IMR-90 (cell line): ENCODE measurements around the gene C1QTNF8. TPM values are rescaled to one million over a fixed set of nuclear protein-coding genes. Genes with fewer than 3 reads are reported as not detected.

Source experiments
- ATAC-seq: fragments of 200-7000 bp; cut with Tn5 transposase; 2 replicates; pipeline ENCODE4 v1.9.1; 2020; ENCODE audit warnings: low read depth, mild to moderate bottlenecking, moderate library complexity
- BruUV-seq: library from RNA; stranded (reverse); fragments of 400-500 nt; replicated peaks from 2 replicates; lab custom pipeline; 2021; lab: Mats Ljungman, UMichigan
- CTCF ChIA-PET: fragments of 300-600 bp; formaldehyde crosslinking; extraction: SDS; loops from one replicate; lab custom pipeline; 2021; ENCODE audit warnings: antibody characterized with exemption; lab: Yijun Ruan, JAX
- POLR2A ChIA-PET: fragments of 300-600 bp; sonication (Branson Sonifier 250); formaldehyde crosslinking; loops from one replicate; lab custom pipeline; 2022; ENCODE audit warnings: antibody characterized with exemption; ENCODE audit not compliant: unreplicated experiment; lab: Charles Lee
- DNase-seq: peaks from one replicate; pipeline ENCODE4 v3.0.0; 2013
- H2AFZ ChIP-seq: replicated peaks from 2 replicates; pipeline ENCODE3; 2013; ENCODE audit warnings: low read length, mild to moderate bottlenecking; ENCODE audit not compliant: poor library complexity
- H2AK5ac ChIP-seq: 2 replicates; pipeline ENCODE4 v1.6.1; 2013; ENCODE audit warnings: low read depth, low read length, inconsistent platforms
- H2AK9ac ChIP-seq: replicated peaks from 2 replicates; pipeline ENCODE3; 2013; ENCODE audit warnings: mild to moderate bottlenecking, low read depth, low read length, moderate library complexity; ENCODE audit not compliant: poor library complexity
- H2BK120ac ChIP-seq: 2 replicates; pipeline ENCODE4 v1.6.1; 2013; ENCODE audit warnings: low read depth, low read length, inconsistent platforms
- H2BK15ac ChIP-seq: 3 replicates; pipeline ENCODE4 v1.6.1; 2013; ENCODE audit warnings: low read depth, low read length, inconsistent platforms
- H2BK20ac ChIP-seq: 2 replicates; pipeline ENCODE4 v1.6.1; 2013; ENCODE audit warnings: low read depth, mild to moderate bottlenecking, inconsistent platforms, low read length, moderate library complexity
- H2BK5ac ChIP-seq: 2 replicates; pipeline ENCODE4 v1.6.1; 2013; ENCODE audit warnings: mild to moderate bottlenecking, low read depth, low read length, inconsistent platforms; ENCODE audit not compliant: poor library complexity, severe bottlenecking
- H3K14ac ChIP-seq: replicated peaks from 2 replicates; pipeline ENCODE4 v1.6.1; 2013; ENCODE audit warnings: low read depth, low read length, inconsistent platforms
- H3K18ac ChIP-seq: 2 replicates; pipeline ENCODE4 v1.6.1; 2013; ENCODE audit warnings: low read depth, low read length, control low read depth
- H3K23ac ChIP-seq: 2 replicates; pipeline ENCODE4 v1.6.1; 2013; ENCODE audit warnings: low read depth, low read length, inconsistent platforms
- H3K27ac ChIP-seq: 2 replicates; pipeline ENCODE4 v1.5.1; 2013; ENCODE audit warnings: mild to moderate bottlenecking, control low read depth, low read length; ENCODE audit not compliant: insufficient read depth
- H3K27me3 ChIP-seq: 2 replicates; pipeline ENCODE4 v1.6.1; 2013; ENCODE audit warnings: low read length; ENCODE audit not compliant: control insufficient read depth, insufficient read depth
- H3K36me3 ChIP-seq: 2 replicates; pipeline ENCODE4 v1.6.1; 2013; ENCODE audit warnings: low read length, mixed read lengths; ENCODE audit not compliant: control insufficient read depth, insufficient read depth
- H3K4ac ChIP-seq: 2 replicates; pipeline ENCODE4 v1.6.1; 2013; ENCODE audit warnings: low read depth, low read length, inconsistent platforms
- H3K4me1 ChIP-seq: 2 replicates; pipeline ENCODE4 v1.6.1; 2013; ENCODE audit warnings: low read length, mixed read lengths; ENCODE audit not compliant: control insufficient read depth, insufficient read depth
- H3K4me2 ChIP-seq: 2 replicates; pipeline ENCODE4 v1.6.1; 2013; ENCODE audit warnings: low read depth, mild to moderate bottlenecking, control low read depth, low read length, moderate library complexity
- H3K4me3 ChIP-seq: 2 replicates; pipeline ENCODE4 v1.5.1; 2013; ENCODE audit warnings: low read depth, mild to moderate bottlenecking, control low read depth, low read length, moderate library complexity; ENCODE audit not compliant: insufficient read depth
- H3K56ac ChIP-seq: 2 replicates; pipeline ENCODE4 v1.6.1; 2013; ENCODE audit warnings: low read length, inconsistent platforms; ENCODE audit not compliant: insufficient read depth; ENCODE audit errors: extremely low read depth
- H3K79me1 ChIP-seq, 2 experiments: 2 replicates each; pipeline ENCODE4 v1.6.1; 2013; ENCODE audit warnings: low read length in 2 of 2, inconsistent platforms in 1 of 2, low read depth in 1 of 2
- H3K9ac ChIP-seq: 2 replicates; pipeline ENCODE4 v1.6.1; 2013; ENCODE audit warnings: low read depth, low read length, control low read depth
- H3K9me1 ChIP-seq: 2 replicates; pipeline ENCODE4 v1.6.1; 2013; ENCODE audit warnings: low read length, inconsistent platforms; ENCODE audit not compliant: insufficient read depth
- H3K9me3 ChIP-seq: 2 replicates; pipeline ENCODE4 v1.6.1; 2013; ENCODE audit warnings: low read length; ENCODE audit not compliant: control insufficient read depth, insufficient read depth
- H4K20me1 ChIP-seq: 2 replicates; pipeline ENCODE4 v1.6.1; 2013; ENCODE audit warnings: low read length, inconsistent platforms; ENCODE audit not compliant: insufficient read depth
- H4K5ac ChIP-seq: 2 replicates; pipeline ENCODE4 v1.6.1; 2013; ENCODE audit warnings: mild to moderate bottlenecking, low read depth, low read length, control low read depth
- H4K8ac ChIP-seq, 2 experiments: 2 replicates each; pipeline ENCODE4 v1.6.1; 2013; ENCODE audit warnings: low read depth in 2 of 2, low read length in 2 of 2, control low read depth in 1 of 2, inconsistent platforms in 1 of 2
- H4K91ac ChIP-seq: 2 replicates; pipeline ENCODE4 v1.6.1; 2013; ENCODE audit warnings: low read depth, low read length, inconsistent platforms; ENCODE audit not compliant: insufficient read depth
- BHLHE40 ChIP-seq: fragments of 150-350 bp; IDR thresholded peaks from 2 replicates; pipeline ENCODE4 v1.6.1; 2016; ENCODE audit warnings: mild to moderate bottlenecking, low read depth, low read length
- FOS ChIP-seq: fragments of 150-350 bp; IDR thresholded peaks from 2 replicates; pipeline ENCODE4 v1.6.1; 2016; ENCODE audit warnings: low read depth, low read length
- NFE2L2 ChIP-seq: fragments of 150-350 bp; IDR thresholded peaks from 2 replicates; pipeline ENCODE4 v1.6.1; 2016; ENCODE audit warnings: low read depth, mild to moderate bottlenecking, low read length
- POLR2A ChIP-seq: IDR thresholded peaks from 2 replicates; pipeline ENCODE4 v1.6.1; 2012; ENCODE audit warnings: mild to moderate bottlenecking, low read depth, low read length
- RCOR1 ChIP-seq: IDR thresholded peaks from 2 replicates; pipeline ENCODE4 v1.6.1; 2012; ENCODE audit warnings: mild to moderate bottlenecking, low read length, improper control_type of control experiment; ENCODE audit not compliant: insufficient replicate concordance
- RFX5 ChIP-seq: IDR thresholded peaks from 2 replicates; pipeline ENCODE4 v1.8.0; 2012; ENCODE audit warnings: low read depth, mild to moderate bottlenecking, low read length, moderate library complexity
- SMC3 ChIP-seq: fragments of 150-350 bp; IDR thresholded peaks from 2 replicates; pipeline ENCODE4 v1.6.1; 2016; ENCODE audit warnings: low read depth, mild to moderate bottlenecking, antibody characterized with exemption, low read length, moderate library complexity
- WGBS, 2 experiments: methylation state at CpG; one replicate each; pipeline versions ENCODE4 v1.1.5 to v1.1.7; 2013; ENCODE audit warnings: missing lambda C conversion rate in 2 of 2; ENCODE audit not compliant: insufficient read length in 1 of 2; ENCODE audit errors: extremely low coverage in 2 of 2; 5-methylcytosine and 5-hydroxymethylcytosine counted together
- dilution Hi-C: fragments of 300-500 bp; cut with HindIII; formaldehyde crosslinking; loops from one replicate; pipeline ENCODE4 v1.14.3; 2018; ENCODE audit warnings: low sequenced_read_pairs; ENCODE audit not compliant: unreplicated experiment
- in situ Hi-C: fragments of 300-500 bp; cut with MboI; formaldehyde crosslinking; loops from 3 replicates; pipeline ENCODE4 v1.14.3; 2019; ENCODE audit warnings: low sequenced_read_pairs, inconsistent platforms, mixed read lengths
- intact Hi-C: fragments of 100-400 bp; cut with micrococcal nuclease; formaldehyde crosslinking; loops from 2 replicates; pipeline ENCODE4 v1.10.0; 2022
- polyA plus RNA-seq, 3 experiments: library from polyadenylated mRNA; depleted of rRNA; stranded (reverse); fragments of >200 nt; gene quantifications; 2 replicates each; pipeline ENCODE4 v1.2.3, GENCODE V29; 2012; ENCODE audit warnings: low replicate concordance in 1 of 3
- total RNA-seq: library from RNA; depleted of rRNA; stranded (reverse); fragments of >200 nt; gene quantifications from 2 replicates; pipeline ENCODE4 v1.2.3, GENCODE V29; 2012

The C1QTNF8 gene
- total and polyA plus RNA-seq, 2 of the 4 experiments (the other 2 are of a cell fraction) = not detected

- Histone ChIP-seq H3K56ac (no peak overlapping the region), H3K79me1 (no peaks in the 10 kb centered on the region), H3K4ac (no peak overlapping the region), H2BK5ac (no peak overlapping the region), H3K9ac (no peak overlapping the region), H2BK15ac (no peak overlapping the region), H4K20me1 (no peaks in the 10 kb centered on the region), H3K14ac (no peak overlapping the region), H2BK120ac (no peak overlapping the region), H4K91ac (no peak overlapping the region), H3K4me2 (no peak overlapping the region), H3K23ac (no peak overlapping the region), H3K9me1 (no peaks in the 10 kb centered on the region), H3K4me3 (no peak overlapping the region), H3K27ac (no peak overlapping the region), H4K8ac (no peak overlapping the region), H3K18ac (no peak overlapping the region), H4K5ac (no peak overlapping the region), H2AK5ac (no peak overlapping the region), H2AK9ac (no peak overlapping the region), H3K9me3 (no peaks in the 10 kb centered on the region), H2BK20ac (no peak overlapping the region), H3K4me1 (no peaks in the 10 kb centered on the region), H2AFZ (no peak overlapping the region), H3K27me3 (peaks cover 56% of the 10 kb centered on the region), H3K36me3 (no peaks in the 10 kb centered on the region)
- intact Hi-C loops (no loop called here), dilution Hi-C loops (no loop called here), in situ Hi-C loops (loop anchor here (25.0 kb wide), 1 partner anchor 361 kb away; the partner anchor contains the start of genes ANTKMT, FBXL16 and METRN)
- ATAC-seq (no peak), DNase-seq (no peak)
- TF ChIP-seq FOS (no peak), RCOR1 (no peak), RFX5 (no peak), NFE2L2 (no peak), POLR2A (no peak), SMC3 (no peak), BHLHE40 (no peak)
- WGBS, 2 experiments = 64% methylated on average over 13 of the region's 30 CpGs; no CpG with 5 or more reads in 1 of the 2 experiments
- no TSS peak for BruUV-seq
- POLR2A ChIA-PET = no interaction called here
- CTCF ChIA-PET = no interaction called here
Measured at GRCh38 chr16:1073566-1074378, 22.3 kb downstream of the C1QTNF8 start.
